ENCODE data around the gene COQ3.
A peak's percentile ranks its signal among the peaks of the same experiment; 100 is the strongest.

Gene COQ3

GRCh38 chr6:99331531-99331930, 62.5 kb downstream of the COQ3 start:
- Histone ChIP-seq H3K4me1 (ENCODE audit: insufficient read depth, low read length, severe bottlenecking) (no peaks in the 10 kb centered on the region), H3F3A (ENCODE audit: insufficient read depth, low read length) (no peaks in the 10 kb centered on the region)

DNA sequence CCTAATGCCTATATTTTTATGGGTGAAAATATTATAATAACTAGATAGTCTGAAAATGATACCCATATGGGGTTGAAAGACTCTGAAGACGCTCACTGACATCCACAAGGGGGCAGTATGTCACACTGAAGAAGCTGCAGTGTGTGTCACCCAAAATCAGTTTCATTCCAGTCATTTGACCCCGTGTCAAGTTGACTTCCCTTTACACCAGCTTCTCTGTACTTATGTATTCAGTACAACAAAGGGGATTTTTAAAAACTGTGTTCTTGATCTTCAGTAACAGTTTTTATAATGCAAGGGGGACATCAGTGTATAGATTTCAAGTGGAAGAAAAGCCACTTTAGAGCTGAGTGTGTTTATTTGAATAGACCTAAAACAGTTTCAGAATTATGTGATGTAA, 63.8 kb downstream of the COQ3 start:
- H3K9ac ChIP-seq (ENCODE audit: low read length), result no peak overlapping the region
- no peaks in the 10 kb centered on the region for H3K79me2 ChIP-seq (ENCODE audit: insufficient read depth, low read length)
- H4K20me1 ChIP-seq (ENCODE audit: insufficient read depth, low read length), result no peaks in the 10 kb centered on the region
- H3K4me3 ChIP-seq (ENCODE audit: low read depth, low read length, poor library complexity, severe bottlenecking), result no peak overlapping the region
- no peak for TF ChIP-seq EZH2 (IDR thresholded peaks at IDR 0.05; ENCODE audit: borderline replicate concordance, low read length)
- TF ChIP-seq, protein P1, sequence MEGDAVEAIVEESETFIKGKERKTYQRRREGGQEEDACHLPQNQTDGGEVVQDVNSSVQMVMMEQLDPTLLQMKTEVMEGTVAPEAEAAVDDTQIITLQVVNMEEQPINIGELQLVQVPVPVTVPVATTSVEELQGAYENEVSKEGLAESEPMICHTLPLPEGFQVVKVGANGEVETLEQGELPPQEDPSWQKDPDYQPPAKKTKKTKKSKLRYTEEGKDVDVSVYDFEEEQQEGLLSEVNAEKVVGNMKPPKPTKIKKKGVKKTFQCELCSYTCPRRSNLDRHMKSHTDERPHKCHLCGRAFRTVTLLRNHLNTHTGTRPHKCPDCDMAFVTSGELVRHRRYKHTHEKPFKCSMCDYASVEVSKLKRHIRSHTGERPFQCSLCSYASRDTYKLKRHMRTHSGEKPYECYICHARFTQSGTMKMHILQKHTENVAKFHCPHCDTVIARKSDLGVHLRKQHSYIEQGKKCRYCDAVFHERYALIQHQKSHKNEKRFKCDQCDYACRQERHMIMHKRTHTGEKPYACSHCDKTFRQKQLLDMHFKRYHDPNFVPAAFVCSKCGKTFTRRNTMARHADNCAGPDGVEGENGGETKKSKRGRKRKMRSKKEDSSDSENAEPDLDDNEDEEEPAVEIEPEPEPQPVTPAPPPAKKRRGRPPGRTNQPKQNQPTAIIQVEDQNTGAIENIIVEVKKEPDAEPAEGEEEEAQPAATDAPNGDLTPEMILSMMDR (IDR thresholded peaks at IDR 0.05; ENCODE audit: low read length), result peak; percentile 79
- no peaks in the 10 kb centered on the region for H3K9me3 ChIP-seq (ENCODE audit: low read length)
- H3K27ac ChIP-seq (ENCODE audit: low read depth, low read length, poor library complexity, severe bottlenecking), result no peak overlapping the region
- H3K4me1 ChIP-seq (ENCODE audit: insufficient read depth, low read length, severe bottlenecking), result no peaks in the 10 kb centered on the region
- H3K9me2 ChIP-seq (ENCODE audit: low read depth, low read length), result no peaks in the 10 kb centered on the region
- no peaks in the 10 kb centered on the region for H3K36me3 ChIP-seq (ENCODE audit: insufficient read depth, low read length)
- 0 out of 2 replicates have a peak overlapping the region, but pooled peaks have one; percentile 48 for H2AFZ ChIP-seq (ENCODE audit: low read length)
- H3K27me3 ChIP-seq (ENCODE audit: insufficient read depth, low read length), result no peaks in the 10 kb centered on the region
- H3F3A ChIP-seq (ENCODE audit: insufficient read depth, low read length), result no peaks in the 10 kb centered on the region
- H3K4me2 ChIP-seq (ENCODE audit: low read length), result no peak overlapping the region

More at GRCh38 chr6:99331531-99331930, 62.5 kb downstream of the COQ3 start:
- no peak overlapping the region for H3K4me2 ChIP-seq (ENCODE audit: low read length)
- no peaks in the 10 kb centered on the region for H3K36me3 ChIP-seq (ENCODE audit: insufficient read depth, low read length)
- TF ChIP-seq, protein P1 (IDR thresholded peaks at IDR 0.05; ENCODE audit: low read length), result no peak
- no peak for TF ChIP-seq EZH2 (IDR thresholded peaks at IDR 0.05; ENCODE audit: borderline replicate concordance, low read length)
- H3K4me3 ChIP-seq (ENCODE audit: low read depth, low read length, poor library complexity, severe bottlenecking), result no peak overlapping the region
- no peaks in the 10 kb centered on the region for H3K9me3 ChIP-seq (ENCODE audit: low read length)
- H2AFZ ChIP-seq (ENCODE audit: low read length), result no peak overlapping the region
- no peaks in the 10 kb centered on the region for H4K20me1 ChIP-seq (ENCODE audit: insufficient read depth, low read length)
- no peaks in the 10 kb centered on the region for H3K79me2 ChIP-seq (ENCODE audit: insufficient read depth, low read length)
- H3K27me3 ChIP-seq (ENCODE audit: insufficient read depth, low read length), result no peaks in the 10 kb centered on the region
- no peak overlapping the region for H3K27ac ChIP-seq (ENCODE audit: low read depth, low read length, poor library complexity, severe bottlenecking)
- no peak overlapping the region for H3K9ac ChIP-seq (ENCODE audit: low read length)
- no peaks in the 10 kb centered on the region for H3K9me2 ChIP-seq (ENCODE audit: low read depth, low read length)

DNA sequence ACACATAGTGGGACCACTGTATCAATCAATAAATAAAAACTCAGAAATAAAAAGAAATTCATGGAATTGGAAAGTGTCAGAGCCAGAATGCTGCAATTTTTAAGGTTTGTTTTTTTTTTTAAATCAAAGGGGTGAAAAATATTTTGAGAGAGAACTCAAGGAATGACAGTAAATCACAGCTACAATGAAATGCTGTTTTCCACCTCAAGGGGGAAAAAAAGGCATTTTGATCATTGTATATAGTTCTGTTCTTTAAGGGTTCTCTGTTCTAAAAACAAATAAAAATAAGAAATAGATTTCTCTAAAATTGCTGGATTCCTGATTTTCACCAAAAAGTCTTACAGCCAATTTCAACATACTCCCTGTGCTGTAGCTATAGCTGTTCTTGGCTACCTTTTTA, 69.0 kb downstream of the COQ3 start:
- H3K4me2 ChIP-seq (ENCODE audit: low read length), result no peak overlapping the region

More for the DNA sequence above, 69.0 kb downstream of the COQ3 start:
- Histone ChIP-seq H3K9me3 (ENCODE audit: low read length) (no peaks in the 10 kb centered on the region), H3K27ac (ENCODE audit: low read depth, low read length, poor library complexity, severe bottlenecking) (no peak overlapping the region), H3K36me3 (ENCODE audit: insufficient read depth, low read length) (no peaks in the 10 kb centered on the region), H4K20me1 (ENCODE audit: insufficient read depth, low read length) (no peaks in the 10 kb centered on the region), H3K4me3 (ENCODE audit: low read depth, low read length, poor library complexity, severe bottlenecking) (no peak overlapping the region), H2AFZ (ENCODE audit: low read length) (no peak overlapping the region), H3K9me2 (ENCODE audit: low read depth, low read length) (no peaks in the 10 kb centered on the region), H3F3A (ENCODE audit: insufficient read depth, low read length) (no peaks in the 10 kb centered on the region), H3K4me1 (ENCODE audit: insufficient read depth, low read length, severe bottlenecking) (no peaks in the 10 kb centered on the region), H3K79me2 (ENCODE audit: insufficient read depth, low read length) (no peaks in the 10 kb centered on the region), H3K27me3 (ENCODE audit: insufficient read depth, low read length) (no peaks in the 10 kb centered on the region), H3K9ac (ENCODE audit: low read length) (no peak overlapping the region)
- TF ChIP-seq EZH2 (IDR thresholded peaks at IDR 0.05; ENCODE audit: borderline replicate concordance, low read length), result no peak
- TF ChIP-seq, protein P1 (IDR thresholded peaks at IDR 0.05; ENCODE audit: low read length), result no peak

Measured in OCI-LY1 (cell line).